ENCODE data around the gene NRK.
A peak's percentile ranks its signal among the peaks of the same experiment; 100 is the strongest.

DNA sequence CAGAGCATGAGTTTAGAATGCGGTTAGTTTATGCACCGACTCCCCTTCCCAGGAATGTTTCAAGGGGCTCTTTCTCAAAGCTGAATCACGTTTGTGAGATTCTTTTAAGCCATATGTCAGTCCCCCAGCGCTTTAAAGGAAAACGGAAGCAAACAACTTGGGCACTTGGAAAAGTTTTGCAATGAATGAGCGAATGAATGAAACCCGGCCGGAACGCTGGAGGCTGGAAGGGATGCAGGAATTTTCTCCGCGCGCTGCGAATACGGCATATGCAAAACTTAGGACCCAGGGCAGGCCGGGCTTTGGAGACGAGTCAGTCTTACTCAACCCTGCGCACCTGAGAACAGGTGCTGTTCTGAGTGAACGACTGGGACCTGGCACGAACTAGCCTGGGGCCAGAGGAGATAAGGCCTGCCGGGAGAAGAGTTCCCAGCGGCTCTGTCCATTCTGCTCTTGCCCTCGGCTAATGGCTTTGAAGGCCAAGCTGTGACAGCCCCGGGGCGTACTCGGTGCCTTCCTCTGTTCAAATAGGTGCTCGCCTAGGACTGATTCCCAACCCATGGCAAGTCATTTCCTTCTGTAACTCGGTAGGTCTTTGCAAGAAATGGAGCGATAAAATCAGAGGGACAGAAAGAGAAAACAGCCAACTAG is 743 bp upstream of the NRK start:
- TF ChIP-seq, protein P1, sequence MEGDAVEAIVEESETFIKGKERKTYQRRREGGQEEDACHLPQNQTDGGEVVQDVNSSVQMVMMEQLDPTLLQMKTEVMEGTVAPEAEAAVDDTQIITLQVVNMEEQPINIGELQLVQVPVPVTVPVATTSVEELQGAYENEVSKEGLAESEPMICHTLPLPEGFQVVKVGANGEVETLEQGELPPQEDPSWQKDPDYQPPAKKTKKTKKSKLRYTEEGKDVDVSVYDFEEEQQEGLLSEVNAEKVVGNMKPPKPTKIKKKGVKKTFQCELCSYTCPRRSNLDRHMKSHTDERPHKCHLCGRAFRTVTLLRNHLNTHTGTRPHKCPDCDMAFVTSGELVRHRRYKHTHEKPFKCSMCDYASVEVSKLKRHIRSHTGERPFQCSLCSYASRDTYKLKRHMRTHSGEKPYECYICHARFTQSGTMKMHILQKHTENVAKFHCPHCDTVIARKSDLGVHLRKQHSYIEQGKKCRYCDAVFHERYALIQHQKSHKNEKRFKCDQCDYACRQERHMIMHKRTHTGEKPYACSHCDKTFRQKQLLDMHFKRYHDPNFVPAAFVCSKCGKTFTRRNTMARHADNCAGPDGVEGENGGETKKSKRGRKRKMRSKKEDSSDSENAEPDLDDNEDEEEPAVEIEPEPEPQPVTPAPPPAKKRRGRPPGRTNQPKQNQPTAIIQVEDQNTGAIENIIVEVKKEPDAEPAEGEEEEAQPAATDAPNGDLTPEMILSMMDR (conservative IDR thresholded peaks at IDR 0.05; ENCODE audit: low read depth, low read length): no peak
- TF ChIP-seq RAD21 (IDR thresholded peaks at IDR 0.05; ENCODE audit: low read length): no peak
- no peak for TF ChIP-seq POLR2A (IDR thresholded peaks at IDR 0.05; ENCODE audit: low read depth, low read length)
- TF ChIP-seq RCOR1 (IDR thresholded peaks at IDR 0.05; ENCODE audit: insufficient replicate concordance, low read length): no peak
- TF ChIP-seq MAZ (IDR thresholded peaks at IDR 0.05; ENCODE audit: borderline replicate concordance, low read depth, low read length): no peak
- no peak for TF ChIP-seq SMC3 (IDR thresholded peaks at IDR 0.05; ENCODE audit: low read depth, low read length)
- peak; percentile 34; the same call in 1 of the 2 replicates for TF ChIP-seq BHLHE40 (IDR thresholded peaks at IDR 0.05; ENCODE audit: low read depth, low read length)
